HG03558 (cell line): Measurements from ENCODE around the gene FHOD3.

Experiments used
- ATAC-seq: cut with Tn5 transposase; IDR thresholded peaks from one replicate; pipeline ENCODE4 v1.9.1; 2021; ENCODE audit warnings: moderate number of reproducible peaks; ENCODE audit not compliant: unreplicated experiment; ENCODE audit errors: extremely low read depth

FHOD3 gene

DNA sequence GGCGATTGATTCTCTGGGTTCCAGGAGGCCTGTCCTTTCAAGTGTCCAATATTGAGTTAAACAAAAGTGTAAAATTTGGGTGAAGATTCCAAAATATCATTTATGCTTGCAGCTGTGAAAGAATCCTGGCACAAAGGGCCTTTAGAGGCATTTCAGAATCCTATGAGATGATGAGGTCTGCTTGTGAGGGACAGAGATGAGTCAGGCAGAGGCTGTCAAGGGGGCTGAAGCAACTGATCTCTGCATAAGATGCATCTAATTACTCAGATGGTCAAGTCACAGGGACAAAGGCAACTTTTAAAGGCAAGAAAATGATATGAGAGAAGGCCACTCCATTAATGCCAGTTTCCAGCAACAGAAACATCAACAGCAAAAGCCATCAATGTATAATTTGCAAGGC, 78.8 kb downstream of the FHOD3 start:
- ATAC-seq = no peak

GRCh38 chr18:36377626-36378025, 80.1 kb downstream of the FHOD3 start:
- no peak for ATAC-seq

GRCh38 chr18:36378205-36378604, 80.7 kb downstream of the FHOD3 start:
- no peak for ATAC-seq

- ATAC-seq = no peak
These were observed 82.0 kb downstream of the FHOD3 start for GRCh38 chr18:36379435-36379984.

- ATAC-seq = no peak
These were observed 82.8 kb downstream of the FHOD3 start for GRCh38 chr18:36380173-36380827.

GRCh38 chr18:36381075-36381474, 83.6 kb downstream of the FHOD3 start:
- ATAC-seq = no peak

DNA sequence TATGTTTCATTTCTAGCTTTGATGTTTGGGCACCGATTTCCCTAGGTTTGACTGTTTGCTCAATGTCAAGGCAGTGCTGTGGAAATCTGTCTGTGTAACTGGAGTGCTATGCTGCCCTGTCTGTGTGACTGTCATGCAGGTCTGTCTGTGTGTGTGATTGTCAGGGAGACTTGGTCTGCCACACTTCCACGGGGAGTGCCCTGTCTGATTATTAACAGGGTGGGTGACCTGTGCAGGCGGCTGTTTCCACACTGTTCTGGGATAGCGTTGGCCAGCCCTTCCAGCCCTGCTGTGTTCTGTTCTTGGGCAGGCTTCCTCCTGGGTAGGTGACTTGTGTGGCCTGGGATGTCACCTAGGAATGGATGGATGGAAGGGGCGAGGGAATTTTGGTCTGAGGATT, 85.3 kb downstream of the FHOD3 start:
- ATAC-seq = no peak

GRCh38 chr18:36386150-36386920, 88.8 kb downstream of the FHOD3 start:
- ATAC-seq = no peak

GRCh38 chr18:36387310-36387709, 89.8 kb downstream of the FHOD3 start:
- no peak for ATAC-seq

- ATAC-seq = no peak
These were observed 90.8 kb downstream of the FHOD3 start for GRCh38 chr18:36388310-36388709.

GRCh38 chr18:36389027-36389426, 91.5 kb downstream of the FHOD3 start:
- ATAC-seq = no peak

- no peak for ATAC-seq
These were observed 92.5 kb downstream of the FHOD3 start for GRCh38 chr18:36389811-36390581.

GRCh38 chr18:36391426-36392145, 94.1 kb downstream of the FHOD3 start:
- no peak for ATAC-seq

- no peak for ATAC-seq
These were observed 94.9 kb downstream of the FHOD3 start for GRCh38 chr18:36392164-36392978.

DNA sequence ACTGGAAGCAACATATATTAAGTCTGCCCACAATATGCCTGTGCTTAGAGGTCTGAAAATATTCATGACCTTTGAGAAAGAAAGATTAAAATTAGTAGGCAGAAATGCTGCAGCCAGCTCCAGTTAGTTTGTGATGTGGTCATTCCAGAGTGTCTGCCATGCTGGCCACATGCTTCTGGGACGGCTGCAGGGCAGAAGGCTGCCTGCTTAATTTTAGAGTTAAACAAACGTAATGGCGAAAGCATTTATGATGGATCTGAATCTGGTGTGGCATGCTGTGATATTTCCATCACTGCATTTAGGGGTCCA, 95.4 kb downstream of the FHOD3 start:
- no peak for ATAC-seq

- ATAC-seq = no peak
These were observed 97.0 kb downstream of the FHOD3 start for GRCh38 chr18:36394486-36394885.

DNA sequence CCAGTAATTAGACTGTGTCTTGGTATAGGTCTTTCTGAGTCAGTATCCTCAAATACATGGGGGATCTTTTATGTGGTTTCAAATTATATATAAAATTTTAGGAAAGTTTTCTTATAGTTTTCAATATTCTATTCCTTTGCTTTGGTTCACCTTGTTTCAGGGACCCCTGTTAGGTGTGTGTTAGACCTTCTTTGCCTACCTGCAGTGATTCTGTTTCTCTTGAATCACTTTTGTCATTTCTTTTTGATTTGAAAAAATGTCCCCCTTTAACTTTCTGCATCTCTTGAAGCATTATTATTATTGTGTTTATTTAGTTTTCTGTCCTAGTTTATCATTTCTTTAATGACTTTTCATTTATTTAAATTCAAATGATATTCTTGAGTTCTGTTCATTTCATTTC, 98.7 kb downstream of the FHOD3 start:
- ATAC-seq = no peak

DNA sequence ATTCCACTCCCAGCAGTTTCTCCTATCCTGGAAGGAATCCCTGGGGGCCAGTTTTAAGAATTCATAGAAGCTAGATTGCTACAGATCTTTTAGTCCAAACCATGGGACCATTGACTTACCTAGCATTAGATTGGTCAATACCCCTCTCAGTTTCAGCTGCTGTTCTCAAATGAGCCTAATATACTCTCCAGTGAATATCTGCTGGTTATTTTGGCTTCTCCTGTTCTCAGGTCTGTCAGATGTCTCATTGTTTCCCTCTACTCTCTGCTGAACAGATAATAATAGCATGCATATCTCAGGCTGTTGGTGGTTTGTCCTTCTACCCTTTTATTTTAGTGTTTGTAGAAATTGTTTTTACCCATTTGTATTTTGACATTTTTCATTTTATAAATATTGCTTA, 99.5 kb downstream of the FHOD3 start:
- ATAC-seq = no peak

DNA sequence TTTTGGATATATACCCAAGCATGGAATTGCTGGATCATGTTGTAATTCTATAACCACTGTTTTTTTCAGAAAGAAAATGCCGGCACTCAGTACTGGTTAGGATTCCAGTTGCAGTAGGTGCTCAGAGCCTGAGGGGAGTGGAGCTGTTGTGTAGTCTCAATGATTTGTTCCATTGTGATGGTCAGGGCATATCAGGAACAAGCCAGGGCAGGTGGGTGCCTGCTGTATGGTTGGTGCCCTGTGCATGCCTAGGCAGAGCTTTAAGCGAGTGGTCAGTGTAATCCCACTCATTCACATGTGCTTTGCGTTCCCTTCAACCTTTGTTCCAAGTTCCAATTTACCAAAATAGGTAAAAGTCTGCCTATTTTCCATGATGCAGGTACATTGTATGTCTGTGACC, 100.9 kb downstream of the FHOD3 start:
- ATAC-seq = no peak

DNA sequence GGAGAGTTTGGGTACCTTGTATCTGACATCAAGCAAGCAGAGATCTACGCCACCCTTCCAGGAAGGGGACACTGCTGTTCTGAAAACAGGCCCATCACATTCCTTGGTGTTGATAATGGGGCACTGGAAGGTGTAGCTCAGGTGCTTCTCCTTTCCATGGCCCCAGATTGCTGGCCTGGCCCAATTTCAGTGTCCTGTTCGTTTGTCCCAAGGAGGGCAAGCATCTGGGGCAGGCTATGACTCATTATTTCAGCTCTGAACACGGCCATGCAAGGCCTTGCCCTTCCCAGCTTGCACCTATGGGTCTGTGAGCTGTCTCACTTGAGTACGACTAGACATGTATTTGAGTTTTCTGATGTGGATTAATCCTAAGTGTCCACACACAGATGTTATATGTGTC, 101.5 kb downstream of the FHOD3 start:
- no peak for ATAC-seq
